ENCODE results near the gene PCDH9.

DNA sequence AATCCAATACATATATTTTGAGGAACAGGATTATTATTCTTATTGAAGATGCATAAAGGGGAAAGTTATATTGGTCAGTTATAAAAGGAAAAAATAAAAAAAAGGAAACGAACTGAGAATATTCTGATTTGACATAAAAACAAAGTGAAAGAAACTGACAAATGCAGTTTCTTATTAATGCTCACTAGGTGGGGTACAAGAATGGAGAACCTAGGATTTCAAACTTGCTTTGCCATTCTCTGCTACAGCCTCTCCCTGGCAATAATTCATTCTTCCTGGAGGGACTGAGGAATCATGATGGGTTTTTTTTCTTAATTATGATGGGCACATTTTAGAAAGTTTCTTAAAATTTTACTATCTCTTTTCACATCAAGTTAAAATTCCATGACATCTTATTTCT lies 154.9 kb downstream of the PCDH9 start:
- no peak for TF ChIP-seq TAF1 (IDR thresholded peaks at IDR 0.05; ENCODE audit: borderline replicate concordance, insufficient read depth, low read length)
- TF ChIP-seq, protein P1, sequence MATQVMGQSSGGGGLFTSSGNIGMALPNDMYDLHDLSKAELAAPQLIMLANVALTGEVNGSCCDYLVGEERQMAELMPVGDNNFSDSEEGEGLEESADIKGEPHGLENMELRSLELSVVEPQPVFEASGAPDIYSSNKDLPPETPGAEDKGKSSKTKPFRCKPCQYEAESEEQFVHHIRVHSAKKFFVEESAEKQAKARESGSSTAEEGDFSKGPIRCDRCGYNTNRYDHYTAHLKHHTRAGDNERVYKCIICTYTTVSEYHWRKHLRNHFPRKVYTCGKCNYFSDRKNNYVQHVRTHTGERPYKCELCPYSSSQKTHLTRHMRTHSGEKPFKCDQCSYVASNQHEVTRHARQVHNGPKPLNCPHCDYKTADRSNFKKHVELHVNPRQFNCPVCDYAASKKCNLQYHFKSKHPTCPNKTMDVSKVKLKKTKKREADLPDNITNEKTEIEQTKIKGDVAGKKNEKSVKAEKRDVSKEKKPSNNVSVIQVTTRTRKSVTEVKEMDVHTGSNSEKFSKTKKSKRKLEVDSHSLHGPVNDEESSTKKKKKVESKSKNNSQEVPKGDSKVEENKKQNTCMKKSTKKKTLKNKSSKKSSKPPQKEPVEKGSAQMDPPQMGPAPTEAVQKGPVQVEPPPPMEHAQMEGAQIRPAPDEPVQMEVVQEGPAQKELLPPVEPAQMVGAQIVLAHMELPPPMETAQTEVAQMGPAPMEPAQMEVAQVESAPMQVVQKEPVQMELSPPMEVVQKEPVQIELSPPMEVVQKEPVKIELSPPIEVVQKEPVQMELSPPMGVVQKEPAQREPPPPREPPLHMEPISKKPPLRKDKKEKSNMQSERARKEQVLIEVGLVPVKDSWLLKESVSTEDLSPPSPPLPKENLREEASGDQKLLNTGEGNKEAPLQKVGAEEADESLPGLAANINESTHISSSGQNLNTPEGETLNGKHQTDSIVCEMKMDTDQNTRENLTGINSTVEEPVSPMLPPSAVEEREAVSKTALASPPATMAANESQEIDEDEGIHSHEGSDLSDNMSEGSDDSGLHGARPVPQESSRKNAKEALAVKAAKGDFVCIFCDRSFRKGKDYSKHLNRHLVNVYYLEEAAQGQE (IDR thresholded peaks at IDR 0.05; ENCODE audit: insufficient read depth in 1 of 2, low read depth in 2 of 2, low read length in 2 of 2), result no peak
